Measurements from ENCODE around the gene NAA10.

DNA sequence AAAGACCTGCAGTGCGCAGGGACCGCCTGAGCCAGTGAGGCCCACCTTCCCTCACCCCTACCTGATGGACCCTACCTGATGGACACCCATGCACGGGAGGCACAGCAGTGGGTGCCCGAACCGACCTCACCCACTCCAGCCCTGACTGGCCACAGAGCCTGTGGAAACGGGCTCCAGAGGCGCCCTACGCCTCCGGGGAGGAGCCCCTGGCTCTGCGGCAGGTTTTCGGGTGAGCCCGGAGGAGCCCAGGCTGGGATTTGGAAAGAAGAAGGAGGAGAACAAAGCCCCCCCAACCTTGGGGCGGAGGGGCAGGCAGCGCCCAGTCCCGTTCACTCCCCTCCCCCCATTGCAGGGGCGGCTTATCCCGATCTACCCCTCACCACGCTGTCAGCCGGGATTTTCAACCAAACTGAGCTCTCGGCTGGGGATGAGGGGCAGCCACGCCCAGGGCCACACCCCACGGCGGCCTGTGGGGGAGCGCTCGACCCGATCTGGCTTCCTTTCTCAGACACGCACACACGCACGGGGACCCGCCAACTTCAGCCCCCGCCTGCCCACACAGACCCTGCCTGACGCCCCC, 49.5 kb downstream of the NAA10 start:
- TF ChIP-seq EP300 (IDR thresholded peaks at IDR 0.05) = no peak
- TF ChIP-seq, protein P1, sequence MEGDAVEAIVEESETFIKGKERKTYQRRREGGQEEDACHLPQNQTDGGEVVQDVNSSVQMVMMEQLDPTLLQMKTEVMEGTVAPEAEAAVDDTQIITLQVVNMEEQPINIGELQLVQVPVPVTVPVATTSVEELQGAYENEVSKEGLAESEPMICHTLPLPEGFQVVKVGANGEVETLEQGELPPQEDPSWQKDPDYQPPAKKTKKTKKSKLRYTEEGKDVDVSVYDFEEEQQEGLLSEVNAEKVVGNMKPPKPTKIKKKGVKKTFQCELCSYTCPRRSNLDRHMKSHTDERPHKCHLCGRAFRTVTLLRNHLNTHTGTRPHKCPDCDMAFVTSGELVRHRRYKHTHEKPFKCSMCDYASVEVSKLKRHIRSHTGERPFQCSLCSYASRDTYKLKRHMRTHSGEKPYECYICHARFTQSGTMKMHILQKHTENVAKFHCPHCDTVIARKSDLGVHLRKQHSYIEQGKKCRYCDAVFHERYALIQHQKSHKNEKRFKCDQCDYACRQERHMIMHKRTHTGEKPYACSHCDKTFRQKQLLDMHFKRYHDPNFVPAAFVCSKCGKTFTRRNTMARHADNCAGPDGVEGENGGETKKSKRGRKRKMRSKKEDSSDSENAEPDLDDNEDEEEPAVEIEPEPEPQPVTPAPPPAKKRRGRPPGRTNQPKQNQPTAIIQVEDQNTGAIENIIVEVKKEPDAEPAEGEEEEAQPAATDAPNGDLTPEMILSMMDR (IDR thresholded peaks at IDR 0.05) = no peak
